ENCODE results near the gene WTIP. TPM values are rescaled to one million over a fixed set of nuclear protein-coding genes. Genes with fewer than 3 reads are reported as not detected.

Gene WTIP
- total RNA-seq, 1 experiment from 2014 or later: 32.5 TPM

DNA sequence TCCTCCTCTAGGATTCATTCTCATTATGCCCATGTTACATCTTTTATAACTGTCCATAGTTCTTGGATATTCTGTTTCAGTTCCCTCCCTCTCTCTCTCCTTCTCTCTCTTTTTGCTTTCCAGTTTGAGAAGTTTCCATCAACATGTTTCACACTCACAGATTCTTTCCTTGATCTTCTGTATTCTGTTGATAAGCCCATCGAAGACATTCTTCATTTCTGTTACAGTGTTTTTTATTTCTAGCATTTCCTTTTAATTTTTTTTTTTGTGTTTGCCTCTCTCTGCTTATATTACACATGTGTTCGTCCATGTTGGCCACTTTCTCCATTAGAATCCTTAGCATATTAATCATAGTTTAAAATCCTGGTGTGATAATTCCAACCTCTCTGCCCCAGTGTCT lies 68.3 kb downstream of the WTIP start:
- Histone ChIP-seq H2AFZ (ENCODE audit: low read length) (no peak overlapping the region), H3K18ac (ENCODE audit: insufficient read length, low read depth, low read length) (no peak overlapping the region), H3K14ac (ENCODE audit: insufficient read depth, low read length) (no peak overlapping the region), H2BK15ac (ENCODE audit: low read depth, low read length) (no peak overlapping the region), H3K4me1 (ENCODE audit: insufficient read depth, low read length) (no peaks in the 10 kb centered on the region; the same call in 1 of the 2 replicates), H3K4ac (ENCODE audit: low read depth, low read length) (no peak overlapping the region), H3K4me2 (ENCODE audit: insufficient read depth, insufficient read length, low read length) (no peak overlapping the region), H3K56ac (ENCODE audit: insufficient read length, low read depth, low read length) (no peak overlapping the region), H4K5ac (ENCODE audit: insufficient read length, low read depth, low read length) (no peak overlapping the region), H3K79me2 (ENCODE audit: insufficient read depth, low read length) (no peaks in the 10 kb centered on the region), H4K8ac (replicated peaks; ENCODE audit: insufficient read length, low read depth, low read length) (no peak overlapping the region), H3T11ph (ENCODE audit: low read length) (no peak overlapping the region), H3K9ac (ENCODE audit: extremely low read depth, insufficient read length, low read length) (no peak overlapping the region), H3K79me1 (ENCODE audit: insufficient read depth, low read depth, low read length, poor library complexity, severe bottlenecking) (no peaks in the 10 kb centered on the region), H3K23ac (ENCODE audit: insufficient read length, low read depth, low read length) (no peak overlapping the region), H2BK12ac (ENCODE audit: insufficient read length, low read depth, low read length) (no peak overlapping the region), H2BK20ac (ENCODE audit: low read depth, low read length, poor library complexity, severe bottlenecking) (no peak overlapping the region), H4K20me1 (ENCODE audit: control insufficient read depth, insufficient read depth, insufficient read length) (no peaks in the 10 kb centered on the region), H2BK5ac (ENCODE audit: insufficient read length, low read length) (no peak overlapping the region), H3K23me2 (ENCODE audit: insufficient read length, low read depth, low read length, poor library complexity, severe bottlenecking) (no peaks in the 10 kb centered on the region), H3K27me3 (ENCODE audit: insufficient read depth, low read length) (no peaks in the 10 kb centered on the region), H4K91ac (ENCODE audit: insufficient read length, low read depth, low read length) (no peak overlapping the region), H3K27ac (ENCODE audit: insufficient read length, low read depth, low read length) (no peak overlapping the region), H2BK120ac (ENCODE audit: low read depth, low read length, poor library complexity, severe bottlenecking) (no peak overlapping the region), H3K9me3 (ENCODE audit: control insufficient read depth, low read depth, low read length) (no peaks in the 10 kb centered on the region), H2AK5ac (ENCODE audit: insufficient read length, low read length) (no peak overlapping the region)
- DNase-seq: no peak
- H3K27me3 Mint-ChIP-seq (ENCODE audit: low read depth): peaks cover 18% of the 10 kb centered on the region
- H3K9me3 Mint-ChIP-seq: peaks cover 21 to 80% of the 10 kb centered on the region in 2 experiments
- TF ChIP-seq, protein P1, sequence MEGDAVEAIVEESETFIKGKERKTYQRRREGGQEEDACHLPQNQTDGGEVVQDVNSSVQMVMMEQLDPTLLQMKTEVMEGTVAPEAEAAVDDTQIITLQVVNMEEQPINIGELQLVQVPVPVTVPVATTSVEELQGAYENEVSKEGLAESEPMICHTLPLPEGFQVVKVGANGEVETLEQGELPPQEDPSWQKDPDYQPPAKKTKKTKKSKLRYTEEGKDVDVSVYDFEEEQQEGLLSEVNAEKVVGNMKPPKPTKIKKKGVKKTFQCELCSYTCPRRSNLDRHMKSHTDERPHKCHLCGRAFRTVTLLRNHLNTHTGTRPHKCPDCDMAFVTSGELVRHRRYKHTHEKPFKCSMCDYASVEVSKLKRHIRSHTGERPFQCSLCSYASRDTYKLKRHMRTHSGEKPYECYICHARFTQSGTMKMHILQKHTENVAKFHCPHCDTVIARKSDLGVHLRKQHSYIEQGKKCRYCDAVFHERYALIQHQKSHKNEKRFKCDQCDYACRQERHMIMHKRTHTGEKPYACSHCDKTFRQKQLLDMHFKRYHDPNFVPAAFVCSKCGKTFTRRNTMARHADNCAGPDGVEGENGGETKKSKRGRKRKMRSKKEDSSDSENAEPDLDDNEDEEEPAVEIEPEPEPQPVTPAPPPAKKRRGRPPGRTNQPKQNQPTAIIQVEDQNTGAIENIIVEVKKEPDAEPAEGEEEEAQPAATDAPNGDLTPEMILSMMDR (conservative IDR thresholded peaks at IDR 0.05): no peak
- H3K4me3 Mint-ChIP-seq: no peak overlapping the region
- 0 out of 7 replicates have a peak, but pooled peaks cover 0 to 1% (median 0%) of the 10 kb centered on the region in 3 experiments for H3K36me3 Mint-ChIP-seq (ENCODE audit: insufficient read depth in 1 of 3, low read depth in 3 of 3)
- H3K4me1 Mint-ChIP-seq: peaks cover 0 to 13% of the 10 kb centered on the region in 2 experiments; a peak in 2 of 4 replicates
- WGBS (ENCODE audit: extremely low coverage, insufficient read length, low lambda C conversion rate): no CpG with 5 or more reads among the region's 2 CpGs
- H3K27ac Mint-ChIP-seq: no peak overlapping the region

All from H9 (cell line).